NCI-H460 (cell line): Measurements from ENCODE around the gene ATP2B2. TPM values are rescaled to one million over a fixed set of nuclear protein-coding genes. Genes with fewer than 3 reads are reported as not detected.

Source experiments
- DNase-seq: peaks from one replicate; pipeline ENCODE4 v3.0.0-alpha.2; 2016; ENCODE audit warnings: low read depth; ENCODE audit errors: extremely low read depth
- total RNA-seq: library from RNA; depleted of rRNA; stranded (reverse); fragments of >200 nt; shearing (Covaris generic); gene quantifications from 2 replicates; pipeline ENCODE4 v1.2.3, GENCODE V29; 2014

The ATP2B2 gene
- total RNA-seq, 1 experiment from 2014 or later, result not detected

DNA sequence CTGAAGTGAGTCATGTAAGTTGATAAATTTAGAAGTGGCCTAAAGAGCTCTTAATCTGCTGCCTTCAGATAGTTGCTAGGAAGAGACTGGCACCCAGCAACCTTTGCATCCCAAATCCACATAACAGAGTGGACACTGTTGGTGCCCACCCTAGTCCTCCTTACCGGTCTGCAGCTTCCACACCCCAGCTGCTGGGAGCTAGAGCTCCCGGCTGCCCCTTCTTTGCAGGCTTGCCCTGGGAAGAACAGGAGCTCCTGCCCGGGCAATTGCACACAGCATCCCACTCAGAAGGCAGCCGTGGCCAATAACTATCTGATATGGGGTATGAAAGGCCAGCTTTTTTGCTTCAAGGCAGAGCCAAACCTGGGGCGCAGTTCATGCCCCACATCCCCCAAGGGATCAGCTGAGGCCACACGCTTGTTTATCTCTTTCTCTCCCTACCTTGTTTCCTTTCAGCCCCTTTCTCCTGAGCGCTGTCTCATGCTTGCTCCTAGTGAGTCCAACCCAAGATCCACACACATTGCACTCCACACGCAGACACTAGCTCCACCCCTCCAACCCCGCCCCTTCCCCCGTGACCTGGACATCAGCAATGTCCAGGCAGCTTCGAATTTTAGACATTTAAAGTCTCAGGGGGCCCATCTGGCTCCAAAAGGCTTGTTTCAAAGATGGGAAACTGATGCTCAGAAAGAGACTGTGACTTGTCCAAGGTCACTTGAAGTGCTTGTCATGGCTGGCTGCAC, 9.1 kb downstream of the ATP2B2 start:
- no peak for DNase-seq

DNA sequence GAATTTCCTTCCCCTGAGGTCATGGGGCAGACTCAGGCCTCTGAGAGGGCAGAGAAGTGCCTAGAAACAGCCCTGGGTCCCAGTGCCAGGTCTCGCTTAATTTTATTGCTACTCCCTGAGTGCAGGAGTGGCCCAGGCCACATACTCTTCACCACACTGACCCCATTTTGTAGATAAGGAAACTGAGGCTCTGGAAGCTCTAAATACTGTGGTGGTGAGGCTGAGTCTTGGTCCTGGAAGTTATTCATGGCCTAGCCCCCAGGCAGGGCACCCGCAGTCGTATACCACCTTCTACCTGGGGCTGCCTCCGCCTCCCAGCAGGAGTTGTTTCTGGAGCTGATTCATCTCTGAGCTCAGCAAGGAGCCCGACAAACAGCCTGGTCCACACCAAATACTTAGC, 9.8 kb downstream of the ATP2B2 start:
- no peak for DNase-seq

DNA sequence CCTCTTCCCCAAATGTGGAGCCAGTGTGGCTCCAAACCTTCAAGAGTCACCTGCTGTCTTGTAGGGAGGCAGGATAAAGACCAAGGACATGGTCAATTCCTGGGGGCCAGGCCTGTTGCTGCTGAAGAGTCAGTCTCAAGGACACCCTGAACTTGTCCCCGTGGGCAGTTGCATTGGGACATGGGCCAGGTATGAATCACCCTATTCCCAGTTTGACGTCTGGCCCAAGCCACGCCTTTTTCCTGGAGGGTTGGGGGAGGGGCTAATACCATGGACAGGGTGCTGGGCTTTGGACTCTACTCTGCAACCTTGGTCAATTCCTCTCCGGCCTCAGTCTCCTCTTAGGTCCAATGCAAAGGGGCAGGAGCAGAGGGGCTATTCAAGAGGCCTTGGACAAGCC, 10.4 kb downstream of the ATP2B2 start:
- peak; percentile 41 for DNase-seq

DNA sequence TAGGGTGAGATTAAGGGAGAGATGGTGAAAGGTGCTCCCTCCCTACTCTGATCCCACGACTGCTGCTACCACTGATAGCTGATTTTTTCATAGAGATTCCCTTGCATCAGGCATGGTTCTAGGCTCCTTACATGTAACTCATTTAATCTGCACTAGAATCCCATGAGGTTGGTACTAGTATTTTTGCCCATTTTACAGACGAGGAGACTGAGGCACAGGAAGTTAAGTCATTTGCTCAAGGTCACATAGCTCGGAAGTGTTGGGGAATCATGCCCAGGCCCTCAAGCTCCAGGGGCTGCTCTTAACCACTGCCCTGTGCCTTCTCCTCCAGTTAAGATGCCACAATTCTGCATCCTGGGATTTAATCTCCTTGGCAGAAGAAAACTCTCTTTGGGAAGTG, 11.2 kb downstream of the ATP2B2 start:
- no peak for DNase-seq

DNA sequence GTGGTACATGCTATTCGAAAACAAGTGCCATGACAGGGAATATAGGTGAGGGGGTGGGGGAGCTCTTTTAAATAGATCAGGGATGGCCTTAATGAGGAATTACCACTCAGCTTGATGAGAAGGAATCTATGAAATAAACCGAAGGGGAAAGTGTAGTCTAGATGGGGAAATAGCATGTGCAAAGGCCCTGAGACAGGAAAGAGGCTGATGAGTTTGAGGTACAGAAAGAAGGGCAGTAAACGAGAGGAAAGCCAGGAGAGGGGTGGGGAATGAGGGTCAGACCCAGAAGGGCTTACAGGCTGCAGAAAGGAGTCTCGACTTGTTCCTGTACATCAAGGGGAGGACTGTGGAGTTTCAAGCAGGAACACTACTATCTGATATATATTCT, 12.2 kb downstream of the ATP2B2 start:
- no peak for DNase-seq

DNA sequence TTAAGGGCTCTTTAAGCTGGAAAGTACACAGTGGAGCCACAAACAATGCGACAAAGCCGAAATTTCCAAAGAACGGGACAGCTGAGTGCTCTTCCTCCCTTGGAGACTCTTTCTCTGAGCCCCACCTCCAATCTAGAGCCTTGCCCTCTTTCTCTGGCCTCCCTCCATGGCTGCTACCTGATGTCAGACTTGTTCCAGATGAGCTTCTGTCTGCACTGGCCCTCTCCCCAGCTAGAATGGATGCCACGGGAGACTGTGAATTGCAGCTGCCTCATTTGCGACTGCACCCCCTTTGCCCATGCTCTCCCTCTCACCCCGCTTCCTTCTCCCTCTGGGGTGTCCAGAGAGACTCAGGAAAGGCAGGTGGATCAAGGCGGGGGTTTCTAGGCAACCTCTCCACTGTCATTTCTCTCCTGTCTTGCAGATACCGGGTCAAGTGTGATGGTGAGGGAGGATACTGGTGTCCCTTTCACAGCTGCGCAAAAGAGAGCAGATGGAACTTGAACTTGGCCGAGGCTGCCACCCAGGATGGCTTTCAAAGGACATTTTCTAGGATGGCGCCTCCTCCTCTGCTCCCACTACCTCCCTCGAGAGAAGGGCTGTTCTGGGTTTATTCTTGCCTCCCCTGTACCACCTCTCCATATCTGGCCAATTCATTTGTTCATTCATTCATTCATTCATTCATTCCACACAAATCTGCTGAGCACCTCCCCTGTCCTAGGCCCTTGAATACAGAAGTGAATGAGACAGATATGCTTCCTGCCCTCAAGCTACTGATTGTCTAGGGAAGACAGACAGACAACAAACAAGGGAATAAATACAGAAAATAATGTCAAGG, 12.8 kb downstream of the ATP2B2 start:
- DNase-seq, result no peak

DNA sequence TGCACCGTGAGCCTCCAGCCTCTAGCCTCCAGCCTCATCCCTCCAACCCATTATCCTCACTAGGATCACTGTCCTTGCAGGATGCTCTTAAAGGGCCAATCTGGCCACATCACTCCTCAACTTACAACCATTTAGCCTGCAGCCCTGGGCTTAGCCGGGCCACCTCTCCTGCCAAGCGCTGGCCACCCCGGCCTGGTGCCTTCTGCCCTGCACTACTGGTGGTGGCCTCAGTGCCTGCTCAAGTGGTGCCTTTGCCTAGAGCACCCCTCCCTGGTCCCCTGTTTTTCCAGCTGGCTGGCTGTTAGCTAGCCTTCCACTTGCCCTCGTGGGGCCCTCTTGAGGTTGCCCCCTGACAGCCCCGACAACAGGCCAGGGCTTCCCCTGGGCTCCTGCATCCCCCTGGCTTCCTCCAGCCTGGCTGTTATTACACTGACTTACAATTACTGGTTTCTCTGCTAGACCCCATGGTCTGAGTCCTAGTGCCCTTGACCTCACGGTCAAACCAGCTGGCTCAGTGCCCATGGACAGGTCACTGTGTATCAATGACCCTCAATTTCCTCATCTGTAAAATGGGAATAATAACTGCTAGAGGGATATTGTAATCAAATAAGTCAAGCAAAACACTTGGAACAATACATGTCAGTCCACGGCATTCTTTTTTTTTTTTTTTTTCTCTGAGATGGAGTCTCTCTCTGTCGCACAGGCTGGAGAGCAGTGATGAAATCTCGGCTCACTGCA, 15.5 kb downstream of the ATP2B2 start:
- no peak for DNase-seq

DNA sequence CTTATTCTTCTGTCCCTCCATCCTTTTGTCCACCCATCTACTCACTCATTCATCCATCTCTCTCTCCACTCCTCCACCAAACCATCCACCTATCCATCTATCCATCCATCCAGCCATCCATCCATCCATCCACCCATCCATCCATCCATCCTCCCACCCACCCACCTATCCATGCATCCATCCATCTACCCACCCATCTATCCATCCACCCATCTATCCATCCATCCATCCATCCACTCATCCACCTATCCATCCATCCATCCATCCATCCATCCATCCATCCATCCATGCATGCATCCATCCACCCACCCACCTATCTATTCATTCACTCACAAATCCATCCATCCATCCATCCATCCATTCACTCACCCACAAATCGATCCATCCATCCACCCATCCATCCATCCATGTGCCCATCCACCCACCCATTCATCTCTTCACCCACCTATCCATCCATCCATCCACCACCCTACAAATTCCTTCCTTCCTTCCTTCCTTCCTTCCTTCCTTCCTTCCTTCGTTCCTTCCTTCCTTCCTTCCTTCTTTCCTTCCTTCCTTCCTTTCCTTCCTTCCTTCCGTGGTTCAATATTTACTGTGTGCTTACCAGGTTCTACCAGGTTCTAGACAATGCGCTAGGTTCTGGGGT, 17.3 kb downstream of the ATP2B2 start:
- no peak for DNase-seq

DNA sequence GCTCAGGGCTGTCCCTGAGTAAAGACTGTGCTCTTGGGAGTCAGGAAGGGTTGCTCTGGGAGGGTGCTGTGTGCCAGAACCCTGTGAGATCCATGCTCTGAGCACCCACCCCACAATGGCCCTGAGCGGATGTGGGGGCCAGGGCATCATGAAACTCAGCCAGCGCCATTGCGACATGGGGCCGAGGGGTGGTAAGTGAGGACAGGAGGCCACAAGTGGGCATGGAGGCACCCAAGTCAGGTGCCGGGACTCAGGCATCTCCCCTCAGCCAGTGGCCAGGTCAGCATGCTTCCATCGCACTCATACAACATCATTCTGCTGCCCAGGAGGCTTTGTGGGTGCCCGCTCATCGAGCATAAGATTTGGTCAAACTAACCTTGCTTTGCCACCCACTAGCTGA, 19.6 kb downstream of the ATP2B2 start:
- no peak for DNase-seq

DNA sequence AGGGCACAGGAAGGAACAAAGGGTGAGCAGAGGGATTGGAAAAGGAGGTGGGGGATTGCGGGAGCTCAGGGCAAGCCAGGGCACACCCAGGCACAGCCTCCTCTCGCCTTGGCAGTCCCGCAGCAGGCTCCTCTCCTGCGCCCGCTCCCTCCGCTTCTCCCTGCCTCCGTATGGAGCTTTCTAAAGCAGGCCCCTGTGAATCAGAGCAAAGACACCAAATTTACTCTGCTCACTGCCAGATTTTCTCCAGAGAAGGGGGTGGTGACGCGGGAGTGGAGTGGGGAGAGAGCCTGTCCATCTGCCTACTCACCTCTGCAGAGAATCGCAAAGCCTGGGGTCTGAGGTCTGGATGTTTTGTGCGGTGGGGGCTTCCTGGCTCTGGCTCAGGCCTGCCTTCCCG, 20.0 kb downstream of the ATP2B2 start:
- no peak for DNase-seq

DNA sequence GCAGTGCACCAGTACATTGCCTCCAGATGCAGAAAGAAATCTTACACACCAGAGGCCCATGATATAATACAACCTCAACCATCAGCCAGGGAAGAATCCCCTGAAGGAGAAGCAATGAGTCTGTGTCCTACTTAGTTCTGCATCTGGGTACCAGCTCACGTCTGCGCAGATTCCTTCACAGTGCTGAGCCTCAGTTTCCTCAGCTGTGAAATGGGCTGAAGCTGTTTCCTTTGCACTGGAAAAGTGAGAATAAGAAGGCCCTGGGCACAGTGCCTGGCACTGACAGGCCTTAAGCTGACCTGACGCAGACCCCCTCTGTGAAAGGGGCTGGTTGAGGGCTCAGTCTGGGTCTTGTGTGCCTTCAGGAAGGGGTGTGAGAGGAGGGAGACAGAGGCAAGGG, 20.7 kb downstream of the ATP2B2 start:
- no peak for DNase-seq

DNA sequence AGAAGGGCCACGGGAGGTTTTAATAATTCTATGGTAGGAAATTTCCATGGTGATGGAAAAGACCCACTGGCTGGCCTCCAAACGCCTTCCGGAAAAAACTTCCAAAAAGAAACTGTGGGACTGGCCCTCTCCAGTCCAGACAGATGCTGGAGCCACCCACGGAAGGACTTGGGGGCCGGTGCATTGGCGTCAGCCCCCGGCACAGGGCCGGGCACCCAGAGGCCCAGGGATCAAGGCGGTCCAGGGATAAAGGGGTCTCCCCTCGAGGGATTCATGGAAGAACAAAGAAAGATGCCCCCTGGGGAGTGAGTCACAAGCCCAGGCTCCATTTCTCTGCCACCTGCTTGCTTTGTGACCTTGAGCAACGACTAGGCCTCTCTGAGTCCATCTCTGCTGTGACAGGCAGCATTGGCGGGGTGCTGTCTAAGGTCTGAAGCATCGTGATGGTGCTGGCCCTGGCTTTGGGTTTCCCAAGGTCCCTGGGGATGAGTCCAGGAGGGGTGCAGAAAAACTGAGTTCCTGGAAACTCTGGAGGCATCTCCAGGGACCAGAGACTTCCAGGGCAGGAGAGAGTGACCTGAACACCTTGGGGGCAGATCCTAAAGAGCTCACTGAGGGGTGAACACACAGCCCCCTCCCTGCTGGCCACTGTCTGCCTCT, 21.6 kb downstream of the ATP2B2 start:
- no peak for DNase-seq

DNA sequence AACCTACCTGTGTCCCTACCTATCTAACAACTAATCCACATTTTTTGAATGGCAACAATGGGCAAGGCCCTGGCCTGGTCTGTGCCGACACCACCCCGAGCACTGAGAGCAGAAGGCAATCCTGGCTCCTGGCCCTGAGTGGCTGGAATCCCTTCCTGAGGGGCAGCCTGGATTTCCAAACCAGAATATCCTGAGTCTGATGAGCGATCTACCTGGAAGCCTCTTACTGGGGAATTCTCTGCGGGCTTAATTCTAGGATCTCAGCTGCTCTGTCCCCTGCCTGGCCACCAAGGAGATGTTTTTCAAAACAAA, 22.1 kb downstream of the ATP2B2 start:
- DNase-seq, result no peak

DNA sequence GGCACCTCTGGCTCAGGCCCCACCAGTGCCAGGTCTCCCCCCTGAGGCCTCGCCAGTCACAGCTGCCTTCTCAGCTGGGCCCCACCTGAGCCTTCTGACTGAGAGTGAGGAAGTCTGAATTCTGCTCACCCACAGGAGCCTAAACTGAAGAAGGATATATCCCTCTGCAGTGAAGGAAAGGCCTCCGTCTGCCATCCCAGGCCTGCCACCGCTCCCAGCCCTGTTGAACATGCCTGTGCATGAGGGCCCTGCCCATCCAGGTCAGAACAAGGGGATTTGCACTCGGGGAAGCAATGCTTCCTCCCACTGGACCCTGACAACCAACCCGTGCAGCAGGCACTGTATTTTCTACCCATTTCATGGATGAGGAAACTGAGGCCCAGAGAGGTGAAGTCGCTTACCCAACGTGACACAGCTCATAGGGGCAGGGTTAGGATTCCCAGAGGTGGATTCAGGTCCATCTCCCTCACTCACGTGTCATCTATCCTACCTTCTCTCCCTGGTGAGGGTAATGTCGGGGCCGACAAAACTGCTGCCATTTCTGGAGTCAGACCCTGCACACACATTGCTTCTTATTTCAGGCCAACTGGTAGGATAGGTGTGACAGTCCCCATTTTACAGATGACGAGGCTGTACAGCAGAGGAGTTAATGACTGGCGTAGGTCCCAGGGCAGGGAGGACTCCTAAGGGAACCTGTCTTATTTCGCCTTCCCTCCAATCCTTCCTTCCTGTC, 22.6 kb downstream of the ATP2B2 start:
- DNase-seq, result no peak

DNA sequence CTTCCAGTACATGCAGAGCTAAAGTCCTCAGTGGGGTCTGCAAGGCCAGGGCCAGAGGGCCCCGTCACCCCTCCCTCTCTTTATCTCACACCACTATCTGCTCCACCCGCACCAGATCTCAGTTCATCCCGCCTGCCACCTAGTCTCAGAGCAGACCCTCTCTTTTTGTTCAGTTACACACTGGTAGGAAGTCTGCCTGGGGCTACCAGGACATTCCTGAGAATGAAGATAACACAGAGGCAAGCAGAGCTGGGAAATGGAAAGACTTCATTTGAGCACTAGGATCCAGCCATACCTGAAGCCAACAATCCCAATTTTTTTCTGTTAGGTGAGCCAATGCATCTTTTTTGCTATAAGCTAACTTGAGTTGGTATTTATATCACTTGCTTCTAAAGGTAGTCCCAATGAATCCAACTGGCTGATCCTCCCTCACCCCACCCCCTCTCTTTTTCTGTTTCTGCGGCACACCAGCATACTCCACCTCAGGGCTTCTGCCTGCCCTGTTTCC, 24.5 kb downstream of the ATP2B2 start:
- DNase-seq, result no peak

DNA sequence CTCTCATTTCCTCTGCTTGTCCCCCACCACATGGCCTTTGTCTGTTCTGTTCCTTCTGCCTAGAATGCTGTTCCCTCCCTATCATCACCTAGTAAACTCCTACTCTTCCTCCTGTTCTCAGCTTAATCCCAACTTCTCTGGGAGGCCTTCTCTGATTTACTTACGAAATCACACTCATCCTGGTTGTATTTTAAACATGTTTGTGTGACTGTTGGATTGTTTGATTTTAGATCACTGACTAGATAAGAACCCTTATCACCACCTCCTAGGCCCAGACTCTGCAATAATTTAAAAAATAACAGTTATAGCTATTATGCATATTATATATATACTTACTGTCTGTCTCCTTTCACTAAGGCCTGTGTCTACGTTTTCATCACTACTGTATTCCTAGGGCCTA, 26.1 kb downstream of the ATP2B2 start:
- no peak for DNase-seq

DNA sequence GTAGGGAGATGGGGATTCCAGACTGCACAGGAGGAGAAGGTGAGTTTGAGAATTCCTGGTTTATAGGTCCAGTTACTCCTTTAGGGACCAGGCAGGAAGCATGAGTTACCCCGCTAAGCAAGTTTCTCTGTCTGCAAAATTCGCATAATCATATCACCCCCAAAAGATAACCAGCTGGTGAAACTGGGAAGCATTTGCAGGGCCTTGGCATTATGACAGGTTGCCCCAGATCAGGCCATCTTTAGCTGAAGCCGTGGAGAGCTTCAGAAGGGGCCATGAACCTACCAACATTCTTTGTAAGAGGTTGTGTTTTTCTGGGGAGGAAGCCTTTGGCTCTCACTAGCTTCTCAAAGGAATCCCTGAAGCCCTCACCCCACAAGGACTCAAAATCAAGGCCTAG, 29.4 kb downstream of the ATP2B2 start:
- no peak for DNase-seq

DNA sequence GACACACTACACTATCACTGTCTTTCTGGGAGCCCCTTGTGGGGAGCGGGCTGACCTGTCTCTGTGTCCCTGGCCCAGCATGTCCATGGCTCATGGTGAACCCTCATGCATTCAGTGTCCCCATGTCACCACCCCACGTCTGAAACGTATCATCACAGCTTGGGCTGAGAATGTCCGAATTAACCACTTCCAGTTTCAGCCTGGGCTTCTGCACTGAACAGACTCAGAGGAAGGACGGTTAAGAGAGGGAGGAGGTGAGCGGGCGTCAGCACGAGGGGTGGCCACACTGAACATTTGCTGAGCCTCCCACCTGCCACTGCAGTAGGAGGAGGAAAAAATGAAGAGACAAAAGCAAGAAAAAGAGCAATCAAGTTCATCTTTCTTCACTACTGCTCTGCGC, 30.5 kb downstream of the ATP2B2 start:
- DNase-seq, result no peak

DNA sequence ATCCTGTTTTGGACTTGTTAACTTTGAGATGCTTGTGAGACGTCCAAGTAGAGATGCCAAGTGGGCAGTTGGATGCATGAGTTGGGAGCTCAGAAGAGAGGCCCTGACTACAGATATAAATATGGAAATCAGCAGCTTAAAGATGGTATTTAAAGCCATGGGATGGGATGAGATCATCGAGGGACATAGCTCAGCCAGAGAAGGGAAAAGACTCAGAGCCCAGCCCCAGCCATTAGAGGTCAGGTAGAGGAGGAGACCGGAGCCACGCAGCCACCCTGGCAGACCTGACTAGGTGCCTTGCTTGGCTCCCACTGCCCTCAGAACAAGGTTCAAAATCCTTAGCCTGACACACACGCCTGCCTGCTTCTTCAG, 31.1 kb downstream of the ATP2B2 start:
- DNase-seq, result no peak
